Heart left ventricle (tissue), 16 donors: ENCODE data around the gene CWC27. TPM values are rescaled to one million over a fixed set of nuclear protein-coding genes. Genes with fewer than 3 reads are reported as not detected.

Experiments used
- ATAC-seq, 4 donors: fragments of 200-7000 bp; cut with Tn5 transposase; one replicate each; pipeline ENCODE4 v1.9.1; 2020 to 2022; ENCODE audit warnings: moderate library complexity in 4 of 4, mild to moderate bottlenecking in 3 of 4, moderate number of reproducible peaks in 1 of 4
- DNase-seq, 5 donors: peaks; one replicate each; pipeline ENCODE4 v3.0.0-alpha.2; 2020
- H3K27ac ChIP-seq, 12 donors: fragments of 200-600 bp; sonication (generic) in 4 of 12; one replicate each; pipeline versions ENCODE4 v1.5.0 to v1.8.0; 2016 to 2022; ENCODE audit warnings: mild to moderate bottlenecking in 2 of 12
- H3K27me3 ChIP-seq, 9 donors: fragments of 200-600 bp; sonication (generic) in 2 of 9; one replicate each; pipeline versions ENCODE4 v1.5.1 to v1.8.0; 2016 to 2022; ENCODE audit warnings: mild to moderate bottlenecking in 3 of 9
- H3K36me3 ChIP-seq, 9 donors: fragments of 200-600 bp; sonication (generic) in 2 of 9; one replicate each; pipeline versions ENCODE4 v1.5.0 to v1.8.0; 2018 to 2022; ENCODE audit warnings: mild to moderate bottlenecking in 2 of 9
- H3K4me1 ChIP-seq, 12 donors: fragments of 200-600 bp; sonication (generic) in 4 of 12; one replicate each; pipeline versions ENCODE4 v1.5.0 to v1.8.0; 2016 to 2022; ENCODE audit warnings: mild to moderate bottlenecking in 3 of 12
- H3K4me3 ChIP-seq, 12 donors: fragments of 200-600 bp; sonication (generic) in 4 of 12; one replicate each; pipeline versions ENCODE4 v1.5.0 to v1.8.0; 2017 to 2022; ENCODE audit warnings: mild to moderate bottlenecking in 9 of 12, moderate library complexity in 4 of 12
- H3K9me3 ChIP-seq, 12 donors: fragments of 200-600 bp; sonication (generic) in 4 of 12; one replicate each; pipeline versions ENCODE4 v1.5.0 to v1.8.0; 2016 to 2022; ENCODE audit warnings: mild to moderate bottlenecking in 1 of 12
- POLR2A ChIP-seq, 2 donors: fragments of 450-650 bp; IDR thresholded peaks; one replicate each; pipeline ENCODE4 v1.6.1; 2017; ENCODE audit warnings: antibody characterized with exemption in 2 of 2, mild to moderate bottlenecking in 2 of 2, moderate library complexity in 2 of 2
- WGBS, 4 donors: extraction: QIAGEN DNeasy Blood & Tissue Kit in 2 of 4; methylation state at CpG; one replicate each; pipeline versions ENCODE4 v1.1.5 to v1.1.7; 2013 to 2018; 5-methylcytosine and 5-hydroxymethylcytosine counted together
- intact Hi-C, 10 donors: fragments of 100-400 bp; cut with DNase I; formaldehyde crosslinking; loops; one replicate each; pipeline versions ENCODE4 v1.11.1 to v1.14.2; 2022
- polyA plus RNA-seq, 2 donors: library from polyadenylated mRNA; stranded (reverse); fragments of 200-250 nt; gene quantifications; one replicate each; pipeline ENCODE4 v1.2.3, GENCODE V29; 2013
- total RNA-seq, 9 donors: library from RNA; depleted of rRNA in 2 of 9; stranded (reverse); fragments of >200 nt in 2 of 9; fragmentation: NEBNext Ultra II Directional in 3 of 9; extraction: Animal tissue kit (Norgen Biotek cat#: 25700) in 3 of 9; gene quantifications; one replicate each; pipeline versions ENCODE4 v1.1.0 to v1.2.4, GENCODE V29; 2016 to 2023
- TF ChIP-seq, protein P1 (sequence below), 12 donors: fragments of 200-600 bp; sonication (generic) in 4 of 12; IDR thresholded peaks; one replicate each; pipeline versions ENCODE4 v1.5.0 to v1.8.0; 2018 to 2022; ENCODE audit warnings: antibody characterized with exemption in 12 of 12, mild to moderate bottlenecking in 5 of 12
- donor health status: ischemic (EF 13 %, LVEDD 7.1; RV severe dilation, severe dysfunction).
- donor health status: healthy with polysubstance abuse.
- donor health status: DM: no; HTN: yes; CAD: no.
- donor health status: DM: no; HTN: no; CAD: no.
- donor health status: ischemic (EF 25% LVEDD 6.9; RV normal size, moderate dysfunction).
- donor health status: ischemic (EF 25% LVEDD 5.7; RV mildly dilated, moderate dysfunction).
- donor health status: healthy.
- donor health status: DM: yes; HTN: yes; CAD: no.
- donor health status: ischemic (EF 35%, LVEDD 5.7; RV mildly dilated, moderate dysfunction).
- donor health status: nonischemic (EF 11% LVEDD 7.7; RV severe dilation, severe dysfunction).
- donor health status: DM: yes; HTN: yes; CAD: no.
- donor health status: PGD.
- donor health status: ischemic (EF 29% LVEDD 5.4; RV normal size, mild dysfunction).
- donor health status: nonischemic (EF 23%, LVEDD 6.1; RV moderate dilation, normal function).

The CWC27 gene
- total and polyA plus RNA-seq, 11 donors: 10.7 to 33.3 (median 23.5) TPM

DNA sequence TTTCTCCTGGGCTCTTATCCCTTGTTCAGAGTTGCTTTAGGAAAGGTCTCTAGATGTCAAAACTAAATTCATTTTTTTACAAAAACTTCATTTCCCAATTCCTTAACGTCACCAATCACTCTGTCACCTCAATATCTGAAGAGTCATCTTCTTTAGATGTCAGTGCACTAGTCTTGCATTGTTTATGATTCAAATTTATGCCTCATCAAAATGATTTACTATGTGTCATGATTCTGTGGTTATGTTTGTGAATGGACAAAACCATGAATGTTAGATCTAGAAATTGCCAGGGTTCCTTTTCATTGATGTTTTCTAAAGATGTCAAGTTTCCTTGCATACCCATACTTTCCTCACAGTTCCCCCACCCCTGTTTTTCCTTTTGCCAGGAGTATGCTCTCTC lies 21.5 kb downstream of the CWC27 start:
- H3K9me3 ChIP-seq: no peaks in the 10 kb centered on the region
- no peak overlapping the region for H3K27ac ChIP-seq
- peaks cover 0 to 9% (median 0%) of the 10 kb centered on the region in 12 donors for H3K4me1 ChIP-seq
- no peak overlapping the region for H3K4me3 ChIP-seq
- no peaks in the 10 kb centered on the region for H3K27me3 ChIP-seq
- intact Hi-C loops: no loop called here
- H3K36me3 ChIP-seq: peaks cover 0 to 47% (median 9%) of the 10 kb centered on the region in 9 donors
- DNase-seq (no peak), ATAC-seq (no peak)
- WGBS, 4 donors: 92 to 99% (median 95%) methylated on average over 1 of the region's 1 CpG
- TF ChIP-seq, protein P1, sequence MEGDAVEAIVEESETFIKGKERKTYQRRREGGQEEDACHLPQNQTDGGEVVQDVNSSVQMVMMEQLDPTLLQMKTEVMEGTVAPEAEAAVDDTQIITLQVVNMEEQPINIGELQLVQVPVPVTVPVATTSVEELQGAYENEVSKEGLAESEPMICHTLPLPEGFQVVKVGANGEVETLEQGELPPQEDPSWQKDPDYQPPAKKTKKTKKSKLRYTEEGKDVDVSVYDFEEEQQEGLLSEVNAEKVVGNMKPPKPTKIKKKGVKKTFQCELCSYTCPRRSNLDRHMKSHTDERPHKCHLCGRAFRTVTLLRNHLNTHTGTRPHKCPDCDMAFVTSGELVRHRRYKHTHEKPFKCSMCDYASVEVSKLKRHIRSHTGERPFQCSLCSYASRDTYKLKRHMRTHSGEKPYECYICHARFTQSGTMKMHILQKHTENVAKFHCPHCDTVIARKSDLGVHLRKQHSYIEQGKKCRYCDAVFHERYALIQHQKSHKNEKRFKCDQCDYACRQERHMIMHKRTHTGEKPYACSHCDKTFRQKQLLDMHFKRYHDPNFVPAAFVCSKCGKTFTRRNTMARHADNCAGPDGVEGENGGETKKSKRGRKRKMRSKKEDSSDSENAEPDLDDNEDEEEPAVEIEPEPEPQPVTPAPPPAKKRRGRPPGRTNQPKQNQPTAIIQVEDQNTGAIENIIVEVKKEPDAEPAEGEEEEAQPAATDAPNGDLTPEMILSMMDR (IDR thresholded peaks at IDR 0.05): no peak
- no peak for TF ChIP-seq POLR2A (IDR thresholded peaks at IDR 0.05)

DNA sequence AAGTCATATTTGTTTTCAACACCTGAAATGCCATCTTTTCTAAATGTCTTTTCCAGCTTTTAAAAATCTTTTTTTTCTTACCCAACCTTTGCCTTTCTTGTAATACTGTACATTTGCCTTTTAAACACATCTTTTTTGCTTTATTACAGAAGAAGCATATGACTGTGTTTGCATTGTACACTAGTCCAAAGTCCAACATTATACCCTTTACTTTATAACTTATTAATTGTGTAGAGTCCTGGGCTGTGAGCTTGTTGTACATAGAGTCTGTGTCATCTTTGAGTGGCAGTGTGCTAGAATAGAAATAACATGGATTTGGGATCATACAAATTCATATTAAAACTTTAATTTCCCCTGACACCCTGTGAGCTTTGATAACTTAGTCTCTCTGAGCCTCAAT lies 23.7 kb downstream of the CWC27 start:
- TF ChIP-seq, protein P1 (IDR thresholded peaks at IDR 0.05): no peak
- no peak for TF ChIP-seq POLR2A (IDR thresholded peaks at IDR 0.05)
- intact Hi-C loops: no loop called here
- no peaks in the 10 kb centered on the region for H3K27me3 ChIP-seq
- no peak overlapping the region for H3K27ac ChIP-seq
- DNase-seq: no peak
- peaks cover 0 to 9% (median 0%) of the 10 kb centered on the region in 12 donors for H3K4me1 ChIP-seq
- no peaks in the 10 kb centered on the region for H3K9me3 ChIP-seq
- ATAC-seq: no peak
- no peak overlapping the region for H3K4me3 ChIP-seq
- peaks cover 0 to 26% (median 5%) of the 10 kb centered on the region in 9 donors for H3K36me3 ChIP-seq

DNA sequence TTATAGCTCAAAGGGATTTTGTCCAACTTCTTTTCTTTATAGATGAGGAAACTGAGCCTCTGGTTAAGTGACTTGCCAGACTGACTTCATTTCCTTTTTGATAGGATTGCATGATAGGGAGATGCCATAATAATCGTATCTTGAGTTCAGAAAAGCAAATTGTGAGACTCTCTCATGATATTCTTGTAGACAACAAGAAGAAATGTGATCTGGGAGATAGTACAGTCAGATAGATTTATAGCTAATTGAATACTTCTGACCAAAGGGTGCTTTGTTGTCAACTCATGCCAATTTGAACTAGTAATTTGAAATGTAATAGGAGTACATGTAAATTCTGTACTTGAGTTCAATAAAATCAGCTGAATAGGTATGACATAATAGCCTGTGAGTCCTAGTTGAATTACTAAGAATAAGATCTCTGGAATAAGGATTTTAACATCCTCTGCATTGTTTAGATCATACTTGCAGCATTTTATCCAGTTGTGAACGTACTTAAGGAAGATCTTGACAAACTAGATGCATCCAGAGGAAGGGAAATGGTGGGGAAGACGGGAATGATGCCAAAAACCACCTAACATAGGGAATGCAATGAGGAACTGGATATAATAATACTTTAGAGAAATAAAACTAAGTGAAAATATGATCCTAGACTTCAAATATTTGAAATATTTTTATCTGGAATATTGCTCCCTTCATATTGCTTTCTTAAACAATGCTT lies 25.5 kb downstream of the CWC27 start:
- peak in 1 of 4 donors; percentile 45 for ATAC-seq
- peak overlapping the region in 2 of 12 donors; percentile 10 to 42 for H3K27ac ChIP-seq

DNA sequence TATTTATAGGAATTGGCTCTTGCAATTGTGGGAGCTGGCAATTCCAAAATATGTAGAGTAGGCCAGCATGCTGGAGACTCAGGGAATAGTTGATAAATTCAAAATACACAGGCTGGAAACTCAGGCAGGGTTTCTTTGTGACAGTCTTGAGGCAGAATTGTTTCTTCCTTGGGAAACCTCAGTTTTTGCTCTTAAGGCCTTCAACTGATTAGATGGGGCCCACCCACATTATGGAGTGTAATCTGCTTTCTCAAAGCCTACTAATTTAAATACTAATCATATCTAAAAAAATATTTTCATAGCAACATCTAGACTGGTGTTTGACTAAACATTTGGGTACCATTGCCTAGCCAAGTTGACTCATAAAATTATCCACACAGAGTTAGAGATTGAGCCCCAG lies 27.6 kb downstream of the CWC27 start:
- Histone ChIP-seq H3K27me3 (no peaks in the 10 kb centered on the region), H3K36me3 (peaks cover 0 to 26% (median 13%) of the 10 kb centered on the region in 9 donors), H3K4me3 (no peak overlapping the region), H3K4me1 (peaks cover 0 to 9% (median 0%) of the 10 kb centered on the region in 12 donors), H3K9me3 (no peaks in the 10 kb centered on the region), H3K27ac (no peak overlapping the region)
- ATAC-seq: no peak
- no peak for DNase-seq
- TF ChIP-seq, protein P1 (IDR thresholded peaks at IDR 0.05): no peak
- TF ChIP-seq POLR2A (IDR thresholded peaks at IDR 0.05): no peak
- intact Hi-C loops: no loop called here

More for the DNA sequence above, 25.5 kb downstream of the CWC27 start:
- no peaks in the 10 kb centered on the region for H3K9me3 ChIP-seq
- H3K36me3 ChIP-seq: peaks cover 0 to 23% (median 5%) of the 10 kb centered on the region in 9 donors
- H3K27me3 ChIP-seq: no peaks in the 10 kb centered on the region
- TF ChIP-seq, protein P1 (IDR thresholded peaks at IDR 0.05): no peak
- no peak for TF ChIP-seq POLR2A (IDR thresholded peaks at IDR 0.05)
- H3K4me1 ChIP-seq: peaks cover 0 to 9% (median 0%) of the 10 kb centered on the region in 12 donors
- no peak overlapping the region for H3K4me3 ChIP-seq
- intact Hi-C loops: no loop called here
- WGBS, 4 donors: 60 to 69% (median 64%) methylated on average over 3 of the region's 3 CpGs
- no peak for DNase-seq
